ENCODE data around the gene TES. TPM values are rescaled to one million over a fixed set of nuclear protein-coding genes. Genes with fewer than 3 reads are reported as not detected.
A peak's percentile ranks its signal among the peaks of the same experiment; 100 is the strongest.

TES gene
- total and polyA plus RNA-seq, 9 of the 15 experiments (the other 6 are each of a cell fraction or from before 2014, with no cell fraction given) = 20.7 to 61.6 (median 53.8) TPM

GRCh38 chr7:116211006-116211912, 920 bp downstream of the TES start (continued):
- TF ChIP-seq, protein P1, sequence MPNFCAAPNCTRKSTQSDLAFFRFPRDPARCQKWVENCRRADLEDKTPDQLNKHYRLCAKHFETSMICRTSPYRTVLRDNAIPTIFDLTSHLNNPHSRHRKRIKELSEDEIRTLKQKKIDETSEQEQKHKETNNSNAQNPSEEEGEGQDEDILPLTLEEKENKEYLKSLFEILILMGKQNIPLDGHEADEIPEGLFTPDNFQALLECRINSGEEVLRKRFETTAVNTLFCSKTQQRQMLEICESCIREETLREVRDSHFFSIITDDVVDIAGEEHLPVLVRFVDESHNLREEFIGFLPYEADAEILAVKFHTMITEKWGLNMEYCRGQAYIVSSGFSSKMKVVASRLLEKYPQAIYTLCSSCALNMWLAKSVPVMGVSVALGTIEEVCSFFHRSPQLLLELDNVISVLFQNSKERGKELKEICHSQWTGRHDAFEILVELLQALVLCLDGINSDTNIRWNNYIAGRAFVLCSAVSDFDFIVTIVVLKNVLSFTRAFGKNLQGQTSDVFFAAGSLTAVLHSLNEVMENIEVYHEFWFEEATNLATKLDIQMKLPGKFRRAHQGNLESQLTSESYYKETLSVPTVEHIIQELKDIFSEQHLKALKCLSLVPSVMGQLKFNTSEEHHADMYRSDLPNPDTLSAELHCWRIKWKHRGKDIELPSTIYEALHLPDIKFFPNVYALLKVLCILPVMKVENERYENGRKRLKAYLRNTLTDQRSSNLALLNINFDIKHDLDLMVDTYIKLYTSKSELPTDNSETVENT (CRISPR knock-in tag; IDR thresholded peaks at IDR 0.05) = peak; percentile 60; the same call in 1 of the 2 replicates
- TF ChIP-seq HES1 (IDR thresholded peaks at IDR 0.05; ENCODE audit: low read depth) (0 out of 2 replicates have a peak, but pooled peaks have one; percentile 13), MCM7 (IDR thresholded peaks at IDR 0.05) (no peak), ATF6 (CRISPR knock-in tag; IDR thresholded peaks at IDR 0.05) (no peak; the same call in 1 of the 2 replicates), RNF2 (IDR thresholded peaks at IDR 0.05) (peak; percentile 75; the same call in 1 of the 2 replicates), KLF16 (IDR thresholded peaks at IDR 0.05) (peak; percentile 54; the same call in 1 of the 2 replicates), RAD21 (CRISPR knock-in tag; conservative IDR thresholded peaks at IDR 0.05 in 1 of 2, IDR thresholded peaks at IDR 0.05 in 1 of 2) (peak in 1 of 2 experiments; percentile 7; a peak in 2 of 4 replicates), SMARCE1 (IDR thresholded peaks at IDR 0.05) (peak; percentile 85), MTA1 (IDR thresholded peaks at IDR 0.05; ENCODE audit: borderline replicate concordance) (no peak), SMAD1 (IDR thresholded peaks at IDR 0.05; ENCODE audit: low read depth, low read length, partially characterized antibody) (peak; percentile 54), U2AF1 (optimal IDR thresholded peaks at IDR 0.05; ENCODE audit: low read depth, low read length) (no peak), FUS (optimal IDR thresholded peaks at IDR 0.05; ENCODE audit: low read depth, low read length) (no peak), HMG20B (CRISPR knock-in tag; IDR thresholded peaks at IDR 0.05) (no peak), XRCC3 (IDR thresholded peaks at IDR 0.05) (no peak), ZNF408 (CRISPR knock-in tag; IDR thresholded peaks at IDR 0.05; ENCODE audit: low read depth) (no peak), FOXK2 (conservative IDR thresholded peaks at IDR 0.05 in 1 of 2, IDR thresholded peaks at IDR 0.05 in 1 of 2; ENCODE audit: low read depth in 2 of 2) (peak in 1 of 2 experiments; percentile 5; a peak in 2 of 4 replicates), ZNF316 (IDR thresholded peaks at IDR 0.05) (peak; percentile 92), HBP1 (CRISPR knock-in tag; IDR thresholded peaks at IDR 0.05) (peak; percentile 41; the same call in 1 of the 2 replicates), ZC3H11A (IDR thresholded peaks at IDR 0.05; ENCODE audit: low read depth, low read length) (no peak)
- TF ChIP-seq, protein P2, sequence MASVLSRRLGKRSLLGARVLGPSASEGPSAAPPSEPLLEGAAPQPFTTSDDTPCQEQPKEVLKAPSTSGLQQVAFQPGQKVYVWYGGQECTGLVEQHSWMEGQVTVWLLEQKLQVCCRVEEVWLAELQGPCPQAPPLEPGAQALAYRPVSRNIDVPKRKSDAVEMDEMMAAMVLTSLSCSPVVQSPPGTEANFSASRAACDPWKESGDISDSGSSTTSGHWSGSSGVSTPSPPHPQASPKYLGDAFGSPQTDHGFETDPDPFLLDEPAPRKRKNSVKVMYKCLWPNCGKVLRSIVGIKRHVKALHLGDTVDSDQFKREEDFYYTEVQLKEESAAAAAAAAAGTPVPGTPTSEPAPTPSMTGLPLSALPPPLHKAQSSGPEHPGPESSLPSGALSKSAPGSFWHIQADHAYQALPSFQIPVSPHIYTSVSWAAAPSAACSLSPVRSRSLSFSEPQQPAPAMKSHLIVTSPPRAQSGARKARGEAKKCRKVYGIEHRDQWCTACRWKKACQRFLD (CRISPR knock-in tag; IDR thresholded peaks at IDR 0.05) = 0 out of 2 replicates have a peak, but pooled peaks have one; percentile 3

Data from K562 (cell line).